Measurements from ENCODE around the gene TCF20.
A peak's percentile ranks its signal among the peaks of the same experiment; 100 is the strongest.

GRCh38 chr22:42296381-42296853 is 26.0 kb upstream of the TCF20 start:
- TF ChIP-seq CSRNP3 (CRISPR knock-in tag; IDR thresholded peaks at IDR 0.05) (no peak), RARB (CRISPR knock-in tag; IDR thresholded peaks at IDR 0.05) (no peak), ARNTL (CRISPR knock-in tag; IDR thresholded peaks at IDR 0.05; ENCODE audit: borderline replicate concordance, low read depth) (no peak), ZFP3 (CRISPR knock-in tag; IDR thresholded peaks at IDR 0.05) (no peak), ISL1 (CRISPR knock-in tag; IDR thresholded peaks at IDR 0.05) (no peak), POU6F1 (CRISPR knock-in tag; IDR thresholded peaks at IDR 0.05; ENCODE audit: borderline replicate concordance, low read depth) (no peak), PPARA (CRISPR knock-in tag; IDR thresholded peaks at IDR 0.05; ENCODE audit: borderline replicate concordance) (no peak), PATZ1 (CRISPR knock-in tag; IDR thresholded peaks at IDR 0.05; ENCODE audit: borderline replicate concordance) (no peak), TCF4 (CRISPR knock-in tag; IDR thresholded peaks at IDR 0.05; ENCODE audit: borderline replicate concordance) (no peak), ZC3H10 (CRISPR knock-in tag; IDR thresholded peaks at IDR 0.05) (no peak), TSHZ2 (CRISPR knock-in tag; IDR thresholded peaks at IDR 0.05) (0 out of 2 replicates have a peak, but pooled peaks have one; percentile 25), ZFP30 (CRISPR knock-in tag; IDR thresholded peaks at IDR 0.05) (no peak), ZNF565 (CRISPR knock-in tag; conservative IDR thresholded peaks at IDR 0.05; ENCODE audit: low read depth) (no peak), CREB5 (CRISPR knock-in tag; IDR thresholded peaks at IDR 0.05; ENCODE audit: low read depth) (no peak)
